ENCODE results near the gene GSTA1.
"Not testable (repeated sequence)": the region's sequence is repeated elsewhere in the genome, so short reads cannot be mapped to it uniquely, and the experiment has no call there.

Gene GSTA1

DNA sequence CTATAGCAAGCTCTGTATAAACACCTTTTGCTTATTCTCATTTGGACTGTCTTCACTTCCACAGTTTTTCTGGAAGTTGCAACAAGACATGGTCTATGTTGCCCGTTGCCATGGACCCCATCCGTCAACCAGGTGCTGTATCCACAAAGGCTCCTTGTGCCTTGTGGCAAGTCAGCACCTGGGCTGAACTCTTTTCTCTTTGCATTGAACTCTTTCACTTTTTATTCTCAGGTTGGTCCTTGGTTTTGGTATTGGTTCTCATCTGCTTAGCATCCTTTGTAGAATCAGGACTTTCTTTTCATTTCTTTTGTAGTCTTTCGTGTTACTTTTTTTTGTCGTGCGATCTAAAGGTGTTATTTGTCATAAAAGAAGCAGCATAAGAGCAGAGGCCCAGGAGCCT, 5.0 kb upstream of the GSTA1 start:
- no peak for DNase-seq (ENCODE audit: low spot score)

DNA sequence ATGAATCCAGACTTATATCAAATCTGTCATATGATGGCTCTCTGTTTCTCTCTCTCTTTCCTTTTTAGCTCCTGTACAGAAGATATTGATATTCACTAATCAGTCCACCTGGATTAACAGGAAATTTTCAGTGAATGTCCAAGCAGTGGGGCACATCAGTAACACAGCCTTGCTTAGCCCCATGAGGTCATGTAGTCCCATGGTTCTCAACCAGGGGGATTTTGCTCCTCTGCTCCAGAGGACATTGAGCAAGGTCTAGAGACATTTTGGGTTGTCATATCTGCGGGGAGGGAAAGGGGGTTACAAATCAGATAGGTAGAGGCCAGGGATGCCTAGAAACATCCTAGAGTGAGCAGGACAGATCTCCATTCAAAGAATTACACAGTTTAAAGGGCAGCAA, 810 bp downstream of the GSTA1 start:
- DNase-seq (ENCODE audit: low spot score): no peak

DNA sequence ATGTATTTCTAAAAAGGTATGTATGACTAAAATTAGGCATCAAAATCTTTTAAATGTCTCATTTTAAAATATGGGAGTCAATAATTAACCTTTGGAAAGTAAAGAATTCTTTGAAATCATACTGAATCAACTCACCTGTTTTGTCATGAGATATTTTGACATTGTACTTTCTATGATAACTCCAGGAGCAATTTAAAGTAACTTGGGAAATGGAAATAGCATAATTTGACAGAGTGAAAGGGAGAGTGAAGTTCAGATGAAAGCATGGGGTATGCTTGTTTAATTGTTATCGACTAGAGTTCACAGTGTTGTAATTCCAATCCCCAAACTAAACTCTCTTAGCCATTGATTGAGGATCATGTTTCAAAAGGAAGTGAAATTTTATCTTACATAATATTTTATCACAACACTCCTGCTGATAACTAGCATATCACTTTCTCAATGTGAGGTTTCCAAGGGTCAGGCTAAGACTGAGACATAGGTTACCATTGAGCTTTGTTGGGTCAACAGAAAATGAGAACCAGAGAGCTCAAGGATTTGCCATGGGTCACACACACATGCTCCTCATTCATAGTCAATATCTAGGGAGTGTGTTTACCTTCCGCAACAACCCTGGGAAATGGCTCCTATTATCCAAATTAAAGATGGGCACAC, 2.3 kb downstream of the GSTA1 start:
- DNase-seq (ENCODE audit: low spot score): no peak

DNA sequence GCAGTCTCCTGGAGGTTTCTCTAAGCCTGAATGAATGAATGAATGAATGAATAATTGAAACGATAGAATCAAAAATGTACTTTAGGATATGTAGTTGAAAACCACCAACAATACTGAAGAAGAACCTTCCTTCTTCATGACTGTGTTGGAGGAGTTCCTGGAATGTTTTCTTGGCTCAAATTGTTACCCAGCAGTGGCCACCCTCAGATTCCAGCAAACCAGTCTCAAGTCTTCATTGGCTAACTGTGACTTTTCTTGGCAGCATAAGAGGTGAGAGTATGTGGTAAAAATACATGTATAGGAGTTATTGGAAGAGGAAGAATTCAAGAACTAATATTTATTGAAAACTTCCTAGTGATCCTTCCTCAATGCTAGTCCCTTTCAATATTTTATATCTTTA, 4.3 kb downstream of the GSTA1 start:
- DNase-seq (ENCODE audit: low spot score): not testable (repeated sequence)

DNA sequence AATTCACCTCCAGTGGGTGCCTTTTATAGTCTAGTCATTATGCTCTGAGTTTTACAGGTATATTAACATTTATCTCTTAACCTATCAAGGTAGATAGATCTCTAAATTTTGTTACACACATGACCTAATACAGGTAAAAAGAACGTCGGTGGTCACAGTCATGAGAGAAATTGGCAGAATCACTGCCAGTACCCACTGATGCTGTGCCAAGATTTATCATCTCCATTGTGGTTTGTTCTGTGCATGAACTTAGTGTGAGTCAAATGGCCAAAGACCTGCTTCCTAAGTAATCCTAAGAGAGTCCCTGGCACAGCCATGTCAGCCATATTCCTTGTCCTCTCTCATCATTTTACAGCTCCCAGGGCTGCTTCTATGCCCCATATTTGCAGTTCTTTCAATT, 9.2 kb downstream of the GSTA1 start:
- DNase-seq (ENCODE audit: low spot score): not testable (repeated sequence)

DNA sequence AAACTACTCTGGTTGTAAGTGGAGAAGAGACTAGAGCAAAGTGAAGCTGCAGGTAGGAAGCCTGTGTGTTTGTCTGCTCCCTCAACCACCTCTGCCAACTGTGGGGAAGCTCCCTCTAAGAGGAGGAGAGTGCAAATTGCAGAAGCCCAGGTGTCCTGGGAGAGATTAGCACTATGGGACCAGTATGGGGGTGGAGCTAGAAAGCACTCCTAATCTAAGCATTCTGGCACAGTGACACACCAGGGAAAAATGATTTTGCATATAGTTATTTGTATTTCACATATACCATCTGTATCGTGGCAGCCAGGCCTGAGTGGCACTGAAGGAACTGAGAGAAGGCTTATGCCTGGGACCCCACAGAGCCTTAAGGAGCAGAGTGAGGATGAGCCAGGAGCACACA, 12.8 kb downstream of the GSTA1 start:
- no peak for DNase-seq (ENCODE audit: low spot score)

DNA sequence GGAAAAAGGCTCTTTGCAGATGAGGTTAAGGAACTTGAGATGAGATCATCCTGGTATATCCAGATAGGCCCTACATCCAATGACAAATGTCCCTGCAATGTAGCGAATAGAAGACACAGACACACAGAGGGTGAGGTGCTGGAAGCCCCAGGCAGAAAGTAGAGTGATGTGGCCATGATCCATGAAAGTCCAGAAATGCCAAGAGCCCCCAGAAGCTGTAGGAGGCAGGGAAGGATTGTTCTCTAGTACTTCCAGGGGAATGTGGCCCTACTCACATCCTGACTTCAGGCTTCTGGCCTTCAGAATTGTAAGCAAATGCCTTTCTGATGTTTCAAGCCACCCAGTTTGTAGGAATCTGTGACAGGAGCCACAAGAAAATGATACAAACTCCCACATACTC, 14.0 kb downstream of the GSTA1 start:
- DNase-seq (ENCODE audit: low spot score): not testable (repeated sequence)

DNA sequence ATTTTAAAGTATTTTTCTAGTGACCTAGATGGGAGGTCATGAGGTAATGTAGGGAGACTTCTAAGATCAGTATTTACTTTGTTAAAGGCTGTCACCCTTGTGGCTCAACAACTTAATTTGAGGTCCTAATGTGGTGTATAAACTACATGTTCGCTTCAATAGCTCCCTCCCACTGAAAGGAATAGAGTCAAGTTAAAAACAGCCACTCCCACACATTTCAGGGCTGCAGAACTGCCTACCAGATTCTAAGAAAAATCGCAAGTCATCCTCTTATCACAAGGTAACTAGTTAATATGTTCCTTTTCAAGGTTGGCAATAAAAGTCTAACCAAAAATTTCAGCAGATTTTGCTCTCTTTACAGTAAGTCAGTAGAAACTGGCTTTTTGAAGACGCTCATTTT, 15.1 kb downstream of the GSTA1 start:
- no peak for DNase-seq (ENCODE audit: low spot score)

DNA sequence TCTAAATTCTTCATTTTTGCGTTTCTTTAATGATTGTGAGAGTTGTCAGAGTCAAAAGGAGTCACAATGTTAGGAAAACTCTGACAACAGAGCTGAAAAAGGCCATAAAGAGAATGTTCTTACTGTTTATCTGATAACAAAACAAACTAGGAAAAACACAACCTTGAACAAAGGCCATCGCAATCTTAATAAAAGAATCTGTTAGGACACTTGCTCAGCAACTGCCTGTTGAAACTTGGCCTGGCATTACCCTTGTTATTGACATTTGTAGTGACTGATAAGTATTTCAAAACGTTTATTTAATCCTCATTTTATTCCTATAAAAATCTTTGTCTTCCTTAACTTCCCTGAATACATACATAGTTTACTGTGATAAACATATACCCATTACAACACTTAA, 15.7 kb downstream of the GSTA1 start:
- no peak for DNase-seq (ENCODE audit: low spot score)

DNA sequence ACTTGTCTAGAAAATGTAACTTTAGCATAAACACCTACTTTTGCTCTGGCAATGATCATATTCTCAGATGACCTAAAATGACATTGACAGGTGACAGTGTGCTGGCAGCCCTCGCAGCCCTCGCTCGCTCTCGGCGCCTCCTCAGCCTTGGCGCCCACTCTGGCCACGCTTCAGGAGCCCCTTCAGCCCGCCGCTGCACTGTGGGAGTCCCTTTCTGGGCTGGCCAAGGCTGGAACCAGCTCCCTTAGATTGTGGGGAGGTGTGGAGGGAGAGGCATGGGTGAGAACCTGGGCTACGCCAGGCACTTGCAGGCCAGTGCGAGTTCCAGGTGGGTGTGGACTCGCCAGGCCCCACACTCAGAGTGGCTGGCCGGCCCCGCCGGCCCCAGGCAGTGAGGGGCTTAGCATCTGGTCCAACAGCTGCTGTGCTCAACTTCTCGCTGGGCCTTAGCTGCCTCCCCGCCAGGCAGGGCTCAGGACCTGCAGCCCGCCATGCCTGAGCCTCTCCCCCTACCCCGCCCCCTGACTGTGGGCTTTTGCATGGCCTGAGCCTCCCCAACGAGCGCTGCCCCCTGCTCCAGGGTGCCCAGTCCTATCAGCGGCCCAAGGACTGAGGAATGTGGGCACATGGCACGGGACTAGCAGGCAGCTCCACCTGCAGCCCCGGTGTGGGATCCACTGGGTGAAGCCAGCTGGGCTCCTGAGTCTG, 17.2 kb downstream of the GSTA1 start:
- DNase-seq (ENCODE audit: low spot score): no peak

DNA sequence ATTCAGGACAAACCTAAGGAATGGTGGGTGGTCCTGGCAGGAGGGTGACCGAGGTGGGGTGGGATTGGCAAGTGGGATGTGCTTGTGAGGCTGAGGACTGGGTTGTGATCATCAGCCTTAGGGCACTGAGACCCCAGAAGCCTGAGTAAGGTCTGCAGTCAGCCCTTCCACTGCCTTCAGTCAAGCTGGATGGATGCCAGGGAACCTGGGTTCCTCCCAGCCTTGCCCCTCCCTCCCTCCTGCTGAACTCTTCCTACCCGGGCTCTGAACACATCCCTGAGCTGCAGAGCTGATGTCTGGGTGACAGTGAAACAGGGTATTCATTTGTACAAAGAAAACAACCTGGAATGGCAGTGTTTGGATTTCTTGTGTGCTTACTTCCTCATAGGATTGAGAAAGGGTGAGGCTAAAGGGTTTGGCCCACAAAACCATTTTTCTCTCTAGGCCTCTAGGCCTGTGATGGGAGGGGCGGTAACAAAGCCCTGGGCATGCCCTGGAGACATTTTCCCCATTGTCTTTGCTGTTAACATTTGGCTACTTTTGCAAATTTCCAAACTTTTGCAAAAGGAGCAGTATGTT, 20.8 kb downstream of the GSTA1 start:
- DNase-seq (ENCODE audit: low spot score): not testable (repeated sequence)

DNA sequence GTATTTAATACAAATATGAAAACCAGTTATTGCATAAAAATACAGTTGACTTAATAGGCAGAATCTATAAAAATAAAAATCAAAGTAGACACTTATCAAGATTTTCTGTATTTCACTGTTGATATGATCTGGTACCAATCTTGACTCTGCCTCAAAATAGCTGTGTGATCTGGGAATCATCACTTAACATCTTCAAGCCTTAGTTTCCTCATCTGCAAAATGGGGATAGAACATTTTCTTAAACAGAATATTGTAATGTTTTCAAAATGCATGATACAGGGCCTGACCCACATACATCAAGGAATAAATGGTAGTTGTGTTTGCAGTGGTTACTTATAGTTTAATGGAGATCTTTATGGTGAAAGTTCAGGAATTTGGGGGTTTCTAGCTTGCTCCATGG, 21.4 kb downstream of the GSTA1 start:
- not testable (repeated sequence) for DNase-seq (ENCODE audit: low spot score)

DNA sequence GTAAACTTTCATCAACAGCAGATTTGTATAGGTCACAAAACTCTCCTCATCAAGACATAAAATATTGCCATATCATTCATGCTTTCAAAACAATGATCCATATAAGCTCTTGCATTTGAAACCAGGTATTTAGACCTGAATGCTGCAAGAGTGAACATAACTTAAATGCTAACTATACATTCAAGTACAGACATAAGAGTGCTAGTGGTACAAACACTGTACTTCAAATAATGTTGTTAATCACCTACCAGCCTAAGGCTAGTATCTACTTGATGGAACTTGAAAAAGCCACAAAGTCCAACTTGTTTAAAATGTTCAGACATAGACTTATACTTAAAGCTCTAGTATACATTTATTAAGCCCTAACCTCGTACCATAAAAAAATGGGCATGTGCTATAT, 24.4 kb downstream of the GSTA1 start:
- no peak for DNase-seq (ENCODE audit: low spot score)

DNA sequence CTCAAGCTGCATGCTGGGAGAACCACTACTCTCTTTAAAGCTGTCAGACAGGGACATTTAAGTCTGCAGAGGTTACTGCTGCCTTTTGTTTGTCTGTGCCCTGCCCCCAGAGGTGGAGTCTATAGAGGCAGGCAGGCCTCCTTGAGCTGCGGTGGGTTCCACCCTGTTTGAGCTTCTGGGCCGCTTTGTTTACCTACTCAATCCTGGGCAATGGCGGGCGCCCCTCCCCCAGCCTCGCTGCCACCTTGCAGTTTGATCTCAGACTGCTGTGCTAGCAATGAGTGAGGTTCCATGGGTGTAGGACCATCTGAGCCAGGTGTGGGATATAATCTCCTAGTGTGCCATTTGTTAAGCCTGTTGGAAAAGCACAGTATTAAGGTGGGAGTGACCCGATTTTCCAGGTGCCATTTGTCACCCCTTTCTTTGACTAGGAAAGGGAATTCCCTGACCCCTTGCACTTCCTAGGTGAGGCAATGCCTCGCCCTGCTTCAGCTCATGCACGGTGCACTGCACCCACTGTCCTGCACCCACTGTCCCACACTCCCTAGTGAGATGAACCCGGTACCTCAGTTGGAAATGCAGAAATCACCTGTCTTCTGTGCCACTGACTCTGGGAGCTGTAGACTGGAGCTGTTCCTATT, 26.8 kb downstream of the GSTA1 start:
- not testable (repeated sequence) for DNase-seq (ENCODE audit: low spot score)

DNA sequence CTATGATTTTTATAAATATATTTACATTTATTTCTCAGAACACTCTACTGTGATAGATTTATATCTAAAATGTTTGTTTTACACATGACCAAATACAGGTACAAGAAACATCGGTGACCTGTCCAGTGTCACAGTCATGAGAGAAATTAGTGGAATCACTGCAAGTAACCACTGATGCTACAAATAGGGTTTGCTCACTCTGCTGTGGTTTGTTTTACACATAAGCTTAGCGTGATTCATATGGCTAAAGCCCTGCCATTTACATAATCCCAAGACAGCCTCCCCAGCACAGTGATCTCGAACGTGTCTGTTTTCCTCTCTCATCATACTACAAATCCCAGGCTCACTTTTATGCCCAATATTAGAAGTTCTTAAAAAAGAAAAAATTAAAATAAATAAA, 34.2 kb downstream of the GSTA1 start:
- not testable (repeated sequence) for DNase-seq (ENCODE audit: low spot score)

DNA sequence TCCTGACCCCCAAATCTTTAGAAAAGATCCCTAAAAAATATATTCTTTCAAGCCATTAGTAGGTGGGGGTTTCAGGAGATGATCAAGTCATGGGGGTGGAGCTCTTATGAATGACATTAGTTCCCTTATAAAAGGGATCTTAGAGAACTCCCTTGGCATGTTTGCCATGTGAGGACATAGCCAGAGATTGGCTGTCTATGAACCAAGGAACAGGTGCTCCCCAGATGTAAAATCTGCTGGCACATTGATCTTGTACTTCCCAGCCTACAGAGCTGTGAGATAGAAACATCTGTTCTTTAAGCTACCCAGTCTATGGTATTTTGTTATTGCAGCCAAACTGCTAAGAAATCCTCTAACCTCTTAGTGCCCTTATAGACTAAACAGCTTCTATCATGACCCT, 36.0 kb downstream of the GSTA1 start:
- not testable (repeated sequence) for DNase-seq (ENCODE audit: low spot score)

DNA sequence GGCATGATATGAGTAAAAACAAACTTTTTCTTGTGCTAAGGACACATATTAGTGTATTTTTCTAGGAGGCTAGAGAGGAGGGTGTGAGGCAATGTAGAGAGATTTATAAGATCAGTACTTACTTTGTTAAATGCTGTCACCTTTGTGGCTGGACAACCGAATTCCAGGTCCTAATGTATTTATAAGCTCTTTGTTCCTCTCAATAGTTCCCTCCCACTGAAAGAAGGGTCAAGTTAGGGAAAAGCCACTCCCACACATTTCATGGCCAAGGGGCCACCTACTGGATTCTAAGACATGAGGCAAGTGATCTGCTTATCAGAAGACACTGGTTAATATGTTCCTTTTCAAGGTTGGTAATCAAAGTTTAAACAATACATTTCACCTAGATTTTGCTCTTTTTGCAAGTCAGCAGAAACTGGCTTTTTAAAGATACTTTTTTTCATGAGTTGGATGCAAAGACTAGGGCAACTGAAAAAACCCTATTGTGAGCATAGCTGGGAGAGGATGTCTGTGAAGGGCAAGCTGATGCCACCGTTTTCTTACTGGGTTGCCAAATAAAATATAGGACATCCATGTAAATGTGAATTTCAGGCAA, 40.2 kb downstream of the GSTA1 start, which contains the start of gene GSTA2:
TSS of gene GSTA2 (minus strand) at position 154 of the 595 bp plus-strand sequence. CDS start 5,528 bp downstream, outside the sequence.
- not testable (repeated sequence) for DNase-seq (ENCODE audit: low spot score)

DNA sequence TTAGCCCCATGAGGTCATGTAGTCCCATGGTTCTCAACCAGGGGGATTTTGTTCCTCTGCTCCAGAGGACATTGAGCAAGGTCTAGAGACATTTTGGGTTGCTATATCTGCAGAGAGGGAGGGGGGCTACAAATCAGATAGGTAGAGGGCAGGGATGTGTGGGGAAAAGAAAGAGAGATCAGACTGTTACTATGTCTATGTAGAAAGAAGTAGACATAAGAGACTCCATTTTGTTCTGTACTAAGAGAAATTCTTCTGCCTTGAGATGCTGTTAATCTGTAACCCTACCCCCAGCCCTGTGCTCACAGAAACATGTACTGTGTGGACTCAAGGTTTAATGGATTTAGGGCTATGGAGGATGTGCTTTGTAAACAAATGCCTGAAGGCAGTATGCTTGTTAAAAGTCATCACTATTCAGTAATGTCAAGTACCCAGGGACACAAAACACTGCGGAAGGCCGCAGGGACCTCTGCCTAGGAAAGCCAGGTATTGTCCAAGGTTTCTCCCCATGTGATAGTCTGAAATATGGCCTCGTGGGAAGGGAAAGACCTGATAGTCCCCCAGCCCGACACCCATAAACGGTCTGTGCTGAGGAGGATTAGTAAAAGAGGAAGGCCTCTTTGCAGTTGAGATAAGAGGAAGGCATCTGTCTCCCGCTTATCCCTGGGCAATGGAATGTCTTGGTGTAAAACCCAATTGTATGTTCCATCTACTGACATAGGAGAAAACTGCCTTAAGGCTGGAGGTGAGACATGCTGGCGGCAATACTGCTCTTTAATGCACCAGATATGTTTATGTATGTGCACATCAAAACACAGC, 41.7 kb downstream of the GSTA1 start:
- not testable (repeated sequence) for DNase-seq (ENCODE audit: low spot score)

DNA sequence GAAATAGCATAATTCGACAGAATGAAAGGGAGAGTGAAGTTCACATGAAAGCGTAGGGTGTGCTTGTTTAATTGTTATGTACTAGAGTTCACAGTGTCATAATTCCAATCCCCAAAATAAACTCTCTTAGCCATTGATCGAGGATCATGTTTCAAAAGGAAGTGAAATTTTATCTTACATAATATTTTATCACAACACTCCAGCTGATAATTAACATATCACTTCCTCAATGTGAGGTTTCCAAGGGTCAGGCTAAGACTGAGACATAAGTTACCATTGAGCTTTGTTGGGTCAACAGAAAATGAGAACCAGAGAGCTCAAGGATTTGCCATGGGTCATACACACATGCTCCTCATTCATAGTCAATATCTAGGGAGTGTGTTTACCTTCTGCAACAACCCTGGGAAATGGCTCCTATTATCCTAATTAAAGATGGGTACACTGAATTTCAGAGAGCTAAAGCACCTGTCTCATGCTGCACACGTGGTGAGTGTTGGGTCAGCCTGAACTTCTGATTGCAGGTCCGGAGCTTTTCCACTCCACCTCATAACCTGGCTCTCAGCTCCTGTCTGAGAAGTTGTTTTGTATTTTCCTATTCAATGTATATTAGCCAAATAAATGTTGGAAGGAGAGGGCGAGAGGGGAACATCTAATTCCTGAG, 43.4 kb downstream of the GSTA1 start:
- DNase-seq (ENCODE audit: low spot score): no peak

DNA sequence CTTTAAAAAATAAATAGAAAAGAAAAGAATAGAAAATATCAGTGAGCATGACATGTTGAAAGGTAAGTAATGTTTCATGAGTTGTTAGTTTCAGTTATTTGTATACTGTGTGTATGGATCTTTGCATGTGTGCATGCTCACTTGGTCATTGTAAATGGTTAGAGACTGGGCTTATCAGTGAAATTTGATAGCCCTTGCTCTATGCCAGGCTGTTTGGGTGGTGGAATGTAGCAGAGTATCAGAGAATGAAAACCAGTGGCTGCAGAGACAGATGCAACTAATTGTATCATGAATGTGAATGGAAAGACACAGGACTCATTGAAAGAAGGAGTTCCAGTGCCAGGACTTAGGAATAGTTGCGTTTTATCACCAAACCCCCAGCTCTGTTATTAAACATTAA, 44.5 kb downstream of the GSTA1 start:
- DNase-seq (ENCODE audit: low spot score): no peak

Data from D341Med (cell line).